Hair follicular keratinocyte (primary cell): ENCODE measurements around the gene KRTAP12-2. TPM values are rescaled to one million over a fixed set of nuclear protein-coding genes. Genes with fewer than 3 reads are reported as not detected.

ENCODE experiments used
- total RNA-seq: library from RNA; depleted of rRNA; stranded (reverse); fragments of >200 nt; gene quantifications from 2 replicates; pipeline ENCODE4 v1.2.3, GENCODE V29; 2015

KRTAP12-2 gene, protein sequence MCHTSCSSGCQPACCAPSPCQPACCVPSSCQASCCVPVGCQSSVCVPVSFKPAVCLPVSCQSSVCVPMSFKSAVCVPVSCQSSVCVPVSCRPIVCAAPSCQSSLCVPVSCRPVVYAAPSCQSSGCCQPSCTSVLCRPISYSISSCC
- not detected in 2 replicates for total RNA-seq

DNA sequence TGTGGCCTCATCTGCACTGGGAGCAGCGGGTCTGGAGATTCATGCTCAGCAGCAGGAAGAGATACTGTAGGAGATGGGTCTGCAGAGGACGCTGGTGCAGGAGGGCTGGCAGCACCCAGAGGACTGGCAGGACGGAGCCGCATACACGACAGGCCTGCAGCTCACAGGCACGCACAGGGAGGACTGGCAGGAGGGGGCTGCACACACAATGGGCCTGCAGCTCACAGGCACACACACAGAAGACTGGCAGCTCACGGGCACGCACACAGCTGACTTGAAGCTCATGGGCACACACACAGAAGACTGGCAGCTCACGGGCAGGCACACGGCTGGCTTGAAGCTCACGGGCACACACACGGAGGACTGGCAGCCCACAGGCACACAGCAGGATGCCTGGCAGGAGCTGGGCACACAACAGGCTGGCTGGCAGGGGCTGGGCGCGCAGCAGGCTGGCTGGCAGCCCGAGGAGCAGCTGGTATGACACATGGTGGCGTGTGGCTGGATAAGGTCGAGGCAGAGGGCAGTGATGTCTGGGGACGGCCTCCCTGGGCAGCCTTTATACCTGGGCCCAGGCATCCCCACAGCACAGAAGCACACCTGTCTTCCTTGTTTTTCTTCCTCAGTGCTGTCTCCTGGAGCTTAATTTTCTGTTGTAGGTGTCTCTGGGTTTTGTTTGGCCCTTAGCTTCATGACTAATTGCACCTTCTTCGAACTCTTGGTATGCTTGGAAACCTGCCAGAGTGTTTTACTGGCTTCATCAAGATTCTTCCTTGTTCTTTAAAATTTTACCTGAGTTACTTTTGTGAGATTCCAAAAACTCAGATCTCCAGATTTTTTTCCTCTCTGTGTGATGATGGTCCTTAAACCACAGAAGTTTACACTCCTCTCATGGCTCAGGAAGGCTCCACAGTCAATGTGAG is at the start of gene KRTAP12-2:
KRTAP12-2 (minus strand) TSS at position 527 of the 920 bp plus-strand sequence; CDS start at position 486, 41 bp downstream.

DNA sequence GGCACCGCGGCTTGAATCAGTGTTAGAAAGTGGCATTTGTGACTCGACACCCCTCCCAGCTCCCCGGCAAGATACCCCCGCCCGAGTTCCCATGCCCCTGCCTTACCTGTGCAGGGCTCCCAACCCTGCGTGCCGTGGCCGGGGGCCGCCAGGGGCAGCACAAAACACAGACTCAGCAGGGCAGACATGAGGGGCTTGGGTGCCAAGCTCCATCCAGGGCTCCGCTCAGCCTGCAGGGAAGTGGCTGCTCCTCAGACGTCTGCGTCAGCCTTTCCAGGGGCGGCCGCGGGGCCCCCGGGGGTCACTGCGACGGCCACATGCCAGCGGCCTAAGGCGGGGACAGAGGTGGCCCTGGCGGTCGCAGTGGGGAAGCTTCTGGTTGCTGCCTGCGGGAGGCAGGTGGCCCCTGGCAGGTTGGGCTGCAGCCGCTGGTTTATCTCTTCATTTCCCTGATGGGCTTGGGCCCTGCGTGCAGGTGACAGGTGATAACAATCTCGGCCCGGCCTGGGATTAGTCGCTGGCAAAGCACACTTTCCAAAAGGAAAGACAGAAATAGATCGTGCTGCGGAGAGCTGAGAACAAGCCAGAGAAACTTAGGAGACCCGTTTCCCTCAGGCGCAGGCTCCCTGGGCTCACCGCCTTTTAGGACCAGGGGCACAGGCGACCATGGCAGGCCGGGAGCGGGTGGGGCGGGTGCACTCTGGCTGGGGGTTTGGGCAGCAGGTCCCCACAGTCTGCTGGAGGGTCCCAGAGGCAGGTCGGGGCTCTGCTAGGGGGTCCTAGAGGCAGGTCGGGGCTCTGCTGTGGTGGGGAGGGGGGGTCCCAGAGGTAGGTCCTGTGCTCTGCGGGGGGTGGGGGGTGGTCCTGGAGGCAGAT is 44.8 kb upstream of the KRTAP12-2 start, which contains the start of gene TSPEAR:
TSPEAR (minus strand) TSS at position 246 of the 876 bp plus-strand sequence; CDS start at position 188, 58 bp downstream.

DNA sequence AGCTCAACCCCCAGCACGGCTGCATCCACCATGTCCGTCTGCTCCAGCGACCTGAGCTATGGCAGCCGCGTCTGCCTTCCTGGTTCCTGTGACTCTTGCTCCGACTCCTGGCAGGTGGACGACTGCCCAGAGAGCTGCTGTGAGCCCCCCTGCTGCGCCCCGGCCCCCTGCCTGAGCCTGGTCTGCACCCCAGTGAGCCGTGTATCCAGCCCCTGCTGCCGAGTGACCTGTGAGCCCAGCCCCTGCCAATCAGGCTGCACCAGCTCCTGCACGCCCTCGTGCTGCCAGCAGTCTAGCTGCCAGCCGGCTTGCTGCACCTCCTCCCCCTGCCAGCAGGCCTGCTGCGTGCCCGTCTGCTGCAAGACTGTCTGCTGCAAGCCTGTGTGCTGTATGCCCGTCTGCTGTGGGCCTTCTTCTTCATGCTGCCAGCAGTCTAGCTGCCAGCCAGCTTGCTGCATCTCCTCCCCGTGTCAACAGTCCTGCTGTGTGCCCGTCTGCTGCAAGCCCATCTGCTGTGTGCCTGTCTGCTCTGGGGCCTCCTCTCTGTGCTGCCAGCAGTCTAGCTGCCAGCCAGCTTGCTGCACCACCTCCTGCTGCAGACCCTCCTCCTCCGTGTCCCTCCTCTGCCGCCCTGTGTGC is 30.6 kb upstream of the KRTAP12-2 start, which contains the start of gene KRTAP10-12:
KRTAP10-12 (plus strand) TSS at position 1 of the 639 bp plus-strand sequence; CDS start at position 31, 30 bp downstream.

DNA sequence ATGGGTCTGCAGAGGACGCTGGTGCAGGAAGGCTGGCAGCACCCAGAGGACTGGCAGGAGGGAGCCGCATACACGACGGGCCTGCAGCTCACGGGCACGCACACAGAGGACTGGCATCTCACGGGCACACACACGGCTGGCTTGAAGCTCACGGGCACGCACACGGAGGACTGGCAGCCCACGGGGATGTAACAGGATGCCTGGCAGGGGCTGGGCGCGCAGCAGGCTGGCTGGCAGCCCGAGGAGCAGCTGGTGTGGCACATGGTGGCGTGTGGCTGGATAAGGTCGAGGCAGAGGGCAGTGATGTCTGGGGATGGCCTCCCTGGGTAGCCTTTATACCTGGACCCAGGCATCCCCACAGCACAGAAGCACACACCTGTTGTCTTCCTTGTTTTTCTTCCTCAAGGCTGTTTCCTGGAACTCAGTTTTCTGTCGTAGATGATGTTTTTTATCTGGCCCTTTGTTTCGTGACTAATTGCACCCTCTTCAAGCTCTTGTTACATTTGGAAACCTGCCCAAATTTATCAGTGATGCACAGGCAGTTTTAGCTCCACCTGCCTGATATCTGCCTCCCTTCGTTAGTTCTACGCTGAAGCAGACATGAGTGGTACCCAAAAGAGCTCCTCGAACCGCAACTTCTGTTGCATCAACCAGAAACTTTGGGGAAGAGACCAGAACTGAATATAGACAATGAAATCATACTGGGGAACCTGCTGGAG is 15.3 kb upstream of the KRTAP12-2 start, which contains the start of gene KRTAP12-1:
KRTAP12-1 (minus strand) TSS at position 303 of the 719 bp plus-strand sequence; CDS start at position 263, 40 bp downstream.

DNA sequence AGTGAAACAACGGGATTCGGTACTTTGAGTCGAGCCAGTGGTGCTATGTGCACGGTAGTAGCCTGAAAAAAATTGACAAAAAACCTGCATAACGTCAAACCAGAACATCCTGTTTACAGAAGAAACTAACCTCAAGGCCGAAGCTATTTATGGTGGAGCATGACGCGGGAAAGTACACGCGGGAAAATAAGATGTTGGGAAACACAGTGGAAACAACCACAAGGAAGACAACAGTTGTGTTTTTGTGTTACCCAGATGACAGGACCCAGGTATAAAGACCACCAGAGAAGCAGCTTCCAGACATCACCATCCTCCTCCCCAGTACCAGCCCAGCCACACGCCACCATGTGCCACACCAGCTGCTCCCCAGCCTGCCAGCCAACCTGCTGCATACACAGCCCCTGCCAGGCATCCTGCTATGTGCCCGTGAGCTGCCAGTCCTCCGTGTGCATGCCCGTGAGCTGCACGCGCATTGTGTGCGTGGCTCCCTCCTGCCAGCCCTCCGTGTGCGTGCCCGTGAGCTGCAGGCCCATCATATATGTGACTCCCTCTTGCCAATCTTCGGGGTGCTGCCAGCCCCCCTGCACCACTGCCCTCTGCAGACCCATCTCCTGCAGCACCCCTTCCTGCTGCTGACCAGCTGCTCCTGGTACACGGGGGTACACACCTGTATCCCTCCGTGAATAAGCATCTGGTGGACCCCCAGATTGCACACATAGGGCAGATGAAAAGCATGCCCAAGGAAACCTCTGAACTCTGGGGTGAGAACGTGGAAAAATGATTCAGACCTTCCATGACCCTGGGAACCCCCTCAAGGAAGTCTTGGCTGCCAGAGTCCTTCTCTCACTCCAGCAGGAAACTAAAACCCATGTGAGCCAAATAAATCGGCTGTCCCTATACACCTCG is 8.8 kb downstream of the KRTAP12-2 start, which contains the start of gene KRTAP12-3:
KRTAP12-3 (plus strand) TSS at position 298 of the 906 bp plus-strand sequence; CDS start at position 346, 48 bp downstream.

DNA sequence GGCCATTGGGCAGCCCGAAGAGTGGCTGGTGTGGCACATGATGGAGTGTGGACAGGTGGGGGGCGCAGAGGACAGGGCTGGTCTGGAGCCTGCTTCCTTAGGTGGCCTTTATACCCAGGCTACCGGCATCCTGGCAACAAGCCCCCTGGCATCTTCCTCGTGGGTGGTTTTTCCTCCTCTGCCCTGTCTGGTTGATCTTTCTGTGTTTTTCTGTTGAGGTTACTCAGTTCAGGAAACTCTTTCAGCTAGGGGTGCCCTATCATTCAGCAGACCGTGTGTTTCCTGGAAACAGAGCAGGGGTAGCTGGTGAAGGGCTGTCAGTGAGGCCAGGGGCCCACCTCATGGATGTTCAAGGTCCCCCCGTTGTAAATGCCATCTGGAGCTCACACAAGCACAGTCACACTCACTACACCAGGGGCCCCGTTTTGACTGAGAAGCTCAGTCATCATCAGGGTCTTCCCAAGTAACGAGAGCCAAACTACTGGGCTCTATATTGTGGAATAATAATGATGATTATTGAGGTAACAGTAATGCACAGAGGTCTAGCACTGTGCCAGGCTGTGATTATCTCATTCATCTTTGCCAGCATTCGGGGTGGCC is 12.1 kb downstream of the KRTAP12-2 start, which contains the start of gene KRTAP12-4:
KRTAP12-4 (minus strand) TSS at position 84 of the 600 bp plus-strand sequence; CDS start at position 39, 45 bp downstream.

DNA sequence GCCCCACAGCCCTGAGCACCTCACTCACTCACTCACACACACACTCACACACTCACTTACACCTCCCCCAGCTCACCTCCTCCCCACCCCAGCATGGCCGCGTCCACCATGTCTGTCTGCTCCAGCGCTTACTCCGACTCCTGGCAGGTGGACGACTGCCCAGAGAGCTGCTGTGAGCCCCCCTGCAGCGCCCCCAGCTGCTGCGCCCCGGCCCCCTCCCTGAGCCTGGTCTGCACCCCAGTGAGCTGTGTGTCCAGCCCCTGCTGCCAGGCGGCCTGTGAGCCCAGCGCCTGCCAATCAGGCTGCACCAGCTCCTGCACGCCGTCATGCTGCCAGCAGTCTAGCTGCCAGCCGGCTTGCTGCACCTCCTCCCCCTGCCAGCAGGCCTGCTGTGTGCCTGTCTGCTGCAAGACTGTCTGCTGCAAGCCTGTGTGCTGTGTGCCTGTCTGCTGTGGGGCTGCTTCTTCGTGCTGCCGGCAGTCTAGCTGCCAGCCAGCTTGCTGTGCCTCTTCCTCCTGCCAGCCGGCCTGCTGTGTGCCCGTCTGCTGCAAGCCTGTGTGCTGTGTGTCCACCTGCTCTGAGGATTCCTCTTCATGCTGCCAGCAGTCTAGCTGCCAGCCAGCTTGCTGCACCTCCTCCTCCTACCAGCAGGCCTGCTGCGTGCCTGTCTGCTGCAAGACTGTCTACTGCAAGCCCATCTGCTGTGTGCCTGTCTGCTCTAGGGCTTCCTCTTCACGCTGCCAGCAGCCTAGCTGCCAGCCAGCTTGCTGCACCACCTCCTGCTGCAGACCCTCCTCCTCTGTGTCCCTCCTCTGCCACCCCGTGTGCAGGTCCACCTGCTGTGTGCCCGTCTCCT is 20.1 kb downstream of the KRTAP12-2 start, which contains the start of gene KRTAP10-11:
KRTAP10-11 (plus strand) TSS at position 49 of the 856 bp plus-strand sequence; CDS start at position 94, 45 bp downstream.

DNA sequence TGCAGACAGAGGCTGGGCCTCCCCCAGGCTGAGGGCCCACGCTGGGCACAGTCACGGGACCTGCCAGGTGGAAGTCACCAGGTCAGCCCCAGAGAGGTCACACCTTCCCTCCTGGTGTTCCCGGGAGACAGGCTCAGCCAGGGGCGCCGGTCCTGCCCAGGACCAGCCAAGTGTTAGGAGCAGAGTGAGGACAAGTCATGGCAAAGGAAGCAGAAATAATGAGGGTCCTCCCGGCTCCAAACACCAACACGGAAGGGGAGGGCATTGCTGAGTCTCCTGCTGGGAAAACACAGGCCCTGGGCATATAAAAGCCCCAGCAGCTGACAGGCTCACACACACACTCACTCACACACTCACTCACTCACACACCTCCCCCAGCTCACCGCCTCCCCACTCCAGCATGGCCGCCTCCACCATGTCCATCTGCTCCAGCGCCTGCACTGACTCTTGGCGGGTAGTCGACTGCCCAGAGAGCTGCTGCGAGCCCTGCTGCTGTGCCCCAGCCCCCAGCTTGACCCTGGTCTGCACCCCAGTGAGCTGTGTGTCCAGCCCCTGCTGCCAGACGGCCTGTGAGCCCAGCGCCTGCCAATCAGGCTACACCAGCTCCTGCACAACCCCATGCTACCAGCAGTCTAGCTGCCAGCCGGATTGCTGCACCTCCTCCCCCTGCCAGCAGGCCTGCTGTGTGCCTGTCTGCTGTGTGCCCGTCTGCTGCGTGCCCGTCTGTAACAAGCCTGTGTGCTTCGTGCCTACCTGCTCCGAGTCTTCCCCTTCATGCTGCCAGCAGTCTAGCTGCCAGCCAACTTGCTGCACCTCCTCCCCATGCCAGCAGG is 29.5 kb downstream of the KRTAP12-2 start, which contains the start of gene KRTAP10-10:
KRTAP10-10 (plus strand) TSS at position 339 of the 833 bp plus-strand sequence; CDS start at position 401, 62 bp downstream.

DNA sequence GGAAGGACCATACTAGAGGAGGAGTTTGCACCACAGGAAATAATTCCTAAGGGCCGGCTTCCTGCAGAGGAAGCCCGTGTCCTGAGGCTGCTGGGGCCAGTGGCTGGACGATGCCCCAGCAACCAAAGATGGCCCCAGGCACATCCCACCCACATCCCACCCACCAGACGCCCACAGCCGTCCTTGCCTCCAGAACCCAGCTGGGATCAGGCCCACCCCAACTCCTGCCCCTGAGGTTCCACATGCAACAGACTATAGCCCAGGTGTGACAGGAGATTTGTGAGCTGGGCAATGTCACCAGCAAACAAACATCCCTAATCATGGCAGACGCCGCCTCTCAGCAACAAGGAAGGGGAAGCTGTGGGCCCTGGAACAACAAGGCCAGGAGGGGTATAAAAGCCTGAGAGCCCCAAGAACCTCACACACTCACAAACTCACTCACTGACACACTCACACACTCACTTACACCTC is 40.0 kb downstream of the KRTAP12-2 start, which contains the start of gene KRTAP10-9:
KRTAP10-9 (plus strand) TSS at position 421 of the 471 bp plus-strand sequence. CDS start 79 bp downstream, outside the sequence.

Other genes with a start within 250 kb of the KRTAP12-2 start
- gene LRRC3, start 211.4 kb downstream of the KRTAP12-2 start, total RNA-seq: 1.9 and 3.3 TPM in 2 replicates
- not detected in 2 replicates for gene KRTAP10-1, start 126.7 kb downstream of the KRTAP12-2 start, total RNA-seq
- not detected in 2 replicates for gene KRTAP10-2, start 115.4 kb downstream of the KRTAP12-2 start, total RNA-seq
- gene KRTAP10-3, start 108.1 kb downstream of the KRTAP12-2 start, total RNA-seq: not detected in 2 replicates
- gene KRTAP10-4, start 93.2 kb downstream of the KRTAP12-2 start, total RNA-seq: not detected in 2 replicates
- gene KRTAP10-5, start 86.3 kb downstream of the KRTAP12-2 start, total RNA-seq: not detected in 2 replicates
- not detected in 2 replicates for gene KRTAP10-6, start 74.4 kb downstream of the KRTAP12-2 start, total RNA-seq
- gene KRTAP10-7, start 66.3 kb downstream of the KRTAP12-2 start, total RNA-seq: not detected in 2 replicates
- gene KRTAP10-8, start 54.8 kb downstream of the KRTAP12-2 start, total RNA-seq: not detected in 2 replicates
- gene KRTAP10-9, start 39.8 kb downstream of the KRTAP12-2 start, total RNA-seq: not detected in 2 replicates
- gene KRTAP10-10, start 29.6 kb downstream of the KRTAP12-2 start, total RNA-seq: not detected in 2 replicates
- gene KRTAP10-11, start 20.5 kb downstream of the KRTAP12-2 start, total RNA-seq: not detected in 2 replicates
- not detected in 2 replicates for gene KRTAP12-4, start 12.3 kb downstream of the KRTAP12-2 start, total RNA-seq
- gene KRTAP12-3, start 9.0 kb downstream of the KRTAP12-2 start, total RNA-seq: not detected in 2 replicates
- not detected in 2 replicates for gene KRTAP12-1, start 15.2 kb upstream of the KRTAP12-2 start, total RNA-seq
- not detected in 2 replicates for gene KRTAP10-12, start 30.2 kb upstream of the KRTAP12-2 start, total RNA-seq
- not detected in 2 replicates for gene TSPEAR, start 44.6 kb upstream of the KRTAP12-2 start, total RNA-seq
- gene UBE2G2, start 134.9 kb upstream of the KRTAP12-2 start, total RNA-seq: 41.7 and 46.1 TPM in 2 replicates
- 82.6 and 98.3 TPM in 2 replicates for gene SUMO3, start 151.1 kb upstream of the KRTAP12-2 start, total RNA-seq
- gene PTTG1IP, start 206.8 kb upstream of the KRTAP12-2 start, total RNA-seq: 99.3 and 152 TPM in 2 replicates